AG10803 (cell line): ENCODE results near the gene FAM186B.

Source experiments
- DNase-seq: peaks from one replicate; pipeline ENCODE4 v3.0.0; 2010; ENCODE audit warnings: low read depth
- H3K4me3 ChIP-seq: 2 replicates; pipeline ENCODE4 v1.5.1; 2011; ENCODE audit warnings: mild to moderate bottlenecking, low read length, control low read depth
- CTCF ChIP-seq: conservative IDR thresholded peaks from 2 replicates; pipeline ENCODE4 v1.5.1; 2011; ENCODE audit warnings: mild to moderate bottlenecking, low read length, control low read depth, inconsistent platforms

Gene FAM186B

DNA sequence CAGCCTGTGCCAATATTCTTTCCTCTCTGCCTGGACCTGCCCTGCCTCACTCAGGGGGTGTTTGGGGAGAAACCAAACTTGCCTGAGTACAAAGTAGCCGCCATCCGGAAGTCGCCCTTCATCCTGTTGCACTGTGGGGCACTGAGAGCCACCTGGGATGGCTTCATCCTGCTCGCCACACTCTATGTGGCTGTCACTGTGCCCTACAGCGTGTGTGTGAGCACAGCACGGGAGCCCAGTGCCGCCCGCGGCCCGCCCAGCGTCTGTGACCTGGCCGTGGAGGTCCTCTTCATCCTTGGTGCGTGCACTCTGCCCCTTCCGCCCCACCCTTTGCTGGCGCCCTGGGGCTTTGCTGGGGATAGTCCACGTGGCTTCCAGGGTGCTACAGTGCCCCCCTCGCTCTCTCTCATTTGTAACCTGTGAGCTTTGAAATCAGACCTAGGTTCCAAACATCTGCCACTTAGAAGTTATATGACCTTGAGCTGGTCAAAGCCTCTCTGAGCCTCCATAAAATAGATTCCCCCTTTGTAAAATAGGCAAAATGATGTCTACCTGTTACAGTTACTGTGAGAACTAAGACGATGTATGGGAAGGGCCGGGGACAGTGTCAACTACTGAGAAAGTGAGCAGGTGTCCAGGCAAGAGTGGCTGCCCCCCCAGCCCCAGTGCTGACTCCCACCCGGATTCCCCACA, 62.1 kb downstream of the FAM186B start:
- no peak for DNase-seq
- TF ChIP-seq CTCF, result no peak
- H3K4me3 ChIP-seq, result no peak overlapping the region

GRCh38 chr12:49542592-49543160, 62.8 kb downstream of the FAM186B start:
- no peak for TF ChIP-seq CTCF
- DNase-seq, result no peak
- no peak overlapping the region for H3K4me3 ChIP-seq

- no peak overlapping the region for H3K4me3 ChIP-seq
- no peak for DNase-seq
- no peak for TF ChIP-seq CTCF
Measured at GRCh38 chr12:49541911-49542505, 63.4 kb downstream of the FAM186B start.

- TF ChIP-seq CTCF, result no peak
- DNase-seq, result no peak
- no peak overlapping the region for H3K4me3 ChIP-seq
Measured at GRCh38 chr12:49541140-49541861, 64.1 kb downstream of the FAM186B start.

DNA sequence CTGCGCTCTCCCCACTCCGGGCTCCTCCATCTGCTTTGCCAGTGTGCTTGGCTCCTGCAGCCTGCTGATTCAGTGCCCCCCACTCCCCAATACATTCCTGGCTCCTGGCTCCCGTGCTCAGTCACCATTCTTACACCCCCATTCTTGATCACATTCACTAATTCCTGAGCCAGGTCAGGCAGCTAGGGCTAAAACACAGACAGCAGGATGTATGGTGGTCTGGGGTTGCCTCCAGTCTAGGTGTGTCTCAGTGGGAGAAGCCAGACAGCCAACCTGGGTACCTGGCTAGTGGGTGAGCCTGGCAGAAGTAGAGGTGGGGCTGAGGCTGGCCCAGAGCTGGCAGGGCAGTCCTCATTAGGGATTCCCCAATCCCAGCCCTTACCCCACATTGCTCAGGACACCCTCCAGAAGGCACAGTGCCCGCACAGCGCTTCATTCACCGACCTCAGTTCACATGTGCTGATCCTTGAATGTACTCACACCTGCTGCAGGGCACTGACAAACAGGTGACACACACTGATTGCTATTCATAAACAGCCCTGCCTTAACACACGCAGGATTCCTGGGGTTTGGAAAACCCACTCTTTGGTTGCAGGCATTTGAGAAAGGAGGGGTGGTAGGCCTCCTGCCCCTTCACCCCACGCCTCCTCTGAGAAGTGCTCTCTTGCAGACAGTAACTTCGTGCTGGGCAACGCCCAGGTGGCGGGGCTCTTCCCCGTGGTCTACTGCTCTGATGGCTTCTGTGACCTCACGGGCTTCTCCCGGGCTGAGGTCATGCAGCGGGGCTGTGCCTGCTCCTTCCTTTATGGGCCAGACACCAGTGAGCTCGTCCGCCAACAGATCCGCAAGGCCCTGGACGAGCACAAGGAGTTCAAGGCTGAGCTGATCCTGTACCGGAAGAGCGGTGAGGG, 65.0 kb downstream of the FAM186B start:
- TF ChIP-seq CTCF, result no peak
- DNase-seq, result no peak
- no peak overlapping the region for H3K4me3 ChIP-seq

DNA sequence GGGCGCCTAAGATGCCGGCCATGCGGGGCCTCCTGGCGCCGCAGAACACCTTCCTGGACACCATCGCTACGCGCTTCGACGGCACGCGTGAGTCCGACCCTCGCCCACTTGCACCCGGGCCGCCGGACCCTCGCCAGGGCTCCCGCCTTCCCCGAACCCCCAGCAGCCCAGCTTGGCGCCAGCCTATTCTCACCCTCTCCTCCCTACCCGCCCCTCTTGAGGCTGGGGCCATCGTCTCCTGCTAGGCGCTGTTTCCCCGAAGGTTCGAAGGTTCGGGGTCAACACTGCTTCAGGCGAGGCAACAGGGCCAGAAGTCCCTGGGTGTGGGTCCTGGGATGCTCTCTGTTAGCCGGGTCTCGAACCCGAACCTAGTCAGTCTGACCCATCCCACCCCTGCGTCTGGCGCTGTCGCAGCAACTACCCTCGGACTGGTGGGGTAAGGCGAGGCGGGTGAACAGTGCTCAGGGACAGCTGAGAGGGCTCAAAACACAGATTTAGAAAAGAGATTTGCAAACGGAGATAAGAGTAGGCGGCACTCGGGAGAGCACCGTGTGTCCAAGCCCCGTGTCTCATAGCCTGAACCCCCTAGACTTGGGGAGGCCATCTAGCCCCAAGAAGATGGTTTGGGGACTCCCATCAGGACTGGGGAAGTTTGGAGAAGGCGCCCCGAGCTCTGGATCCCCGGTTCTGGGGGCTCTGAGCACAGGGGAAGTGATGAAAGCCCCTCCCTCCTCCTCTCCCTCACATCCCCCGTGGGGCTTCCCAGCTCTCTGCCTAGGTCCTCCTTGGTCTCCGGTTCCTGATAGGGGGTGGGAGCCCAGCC, 65.8 kb downstream of the FAM186B start:
- no peak for TF ChIP-seq CTCF
- DNase-seq, result no peak
- H3K4me3 ChIP-seq, result no peak overlapping the region
